ENCODE results near the gene GNA12. TPM values are rescaled to one million over a fixed set of nuclear protein-coding genes. Genes with fewer than 3 reads are reported as not detected.

The GNA12 gene
- polyA plus RNA-seq, 1 of the 3 experiments (the other 2 are of a cell fraction): 64.8 TPM

DNA sequence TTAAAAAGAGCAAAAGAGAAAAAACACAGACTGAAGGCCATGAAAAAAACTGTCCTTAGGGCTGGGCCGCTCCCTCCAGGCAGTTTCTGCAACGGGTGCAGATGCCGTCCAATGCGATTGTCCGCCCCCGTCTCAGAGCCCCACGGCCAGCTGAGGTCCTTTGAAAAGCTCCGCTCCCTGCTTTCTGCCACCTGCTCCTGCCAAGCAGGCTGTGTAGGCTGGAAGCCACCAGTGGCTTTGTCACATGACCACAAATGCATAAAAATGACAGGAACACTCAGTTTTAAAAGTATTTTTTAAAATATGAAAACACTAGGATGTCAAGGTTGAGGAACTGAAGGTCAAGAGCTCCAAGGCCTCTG is 84.4 kb downstream of the GNA12 start:
- peaks cover 36% of the 10 kb centered on the region for H3K79me2 ChIP-seq (ENCODE audit: insufficient read depth)
- H3K36me3 ChIP-seq (replicated peaks in 1 of 2; ENCODE audit: control insufficient read depth in 1 of 2, insufficient read depth in 2 of 2, low read length in 1 of 2): peaks cover 3 to 12% of the 10 kb centered on the region in 2 experiments
- H3K4me1 ChIP-seq (ENCODE audit: control insufficient read depth in 1 of 2, insufficient read depth in 2 of 2, low read depth in 1 of 2, low read length in 1 of 2): peaks cover 22 to 57% of the 10 kb centered on the region in 2 experiments
- H3K9me3 ChIP-seq: no peaks in the 10 kb centered on the region
- H3K27me3 ChIP-seq (ENCODE audit: insufficient read depth): no peaks in the 10 kb centered on the region
- H3F3A ChIP-seq (replicated peaks; ENCODE audit: insufficient read depth): peaks cover 41% of the 10 kb centered on the region
- TF ChIP-seq, protein P1, sequence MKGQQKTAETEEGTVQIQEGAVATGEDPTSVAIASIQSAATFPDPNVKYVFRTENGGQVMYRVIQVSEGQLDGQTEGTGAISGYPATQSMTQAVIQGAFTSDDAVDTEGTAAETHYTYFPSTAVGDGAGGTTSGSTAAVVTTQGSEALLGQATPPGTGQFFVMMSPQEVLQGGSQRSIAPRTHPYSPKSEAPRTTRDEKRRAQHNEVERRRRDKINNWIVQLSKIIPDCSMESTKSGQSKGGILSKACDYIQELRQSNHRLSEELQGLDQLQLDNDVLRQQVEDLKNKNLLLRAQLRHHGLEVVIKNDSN (IDR thresholded peaks at IDR 0.05; ENCODE audit: borderline replicate concordance, low read depth): no peak
- TF ChIP-seq EP300 (IDR thresholded peaks at IDR 0.05; ENCODE audit: borderline replicate concordance in 1 of 2, low read depth in 1 of 2, low read length in 1 of 2) (no peak), RCOR1 (IDR thresholded peaks at IDR 0.05; ENCODE audit: low read length) (no peak), FOSL2 (IDR thresholded peaks at IDR 0.05; ENCODE audit: borderline replicate concordance, low read depth) (no peak), JUND (IDR thresholded peaks at IDR 0.05) (no peak), RFX5 (IDR thresholded peaks at IDR 0.05; ENCODE audit: low read length) (no peak), YY1 (IDR thresholded peaks at IDR 0.05; ENCODE audit: low read depth) (no peak), FOXM1 (IDR thresholded peaks at IDR 0.05; ENCODE audit: low read depth) (no peak)
- TF ChIP-seq, protein P2, sequence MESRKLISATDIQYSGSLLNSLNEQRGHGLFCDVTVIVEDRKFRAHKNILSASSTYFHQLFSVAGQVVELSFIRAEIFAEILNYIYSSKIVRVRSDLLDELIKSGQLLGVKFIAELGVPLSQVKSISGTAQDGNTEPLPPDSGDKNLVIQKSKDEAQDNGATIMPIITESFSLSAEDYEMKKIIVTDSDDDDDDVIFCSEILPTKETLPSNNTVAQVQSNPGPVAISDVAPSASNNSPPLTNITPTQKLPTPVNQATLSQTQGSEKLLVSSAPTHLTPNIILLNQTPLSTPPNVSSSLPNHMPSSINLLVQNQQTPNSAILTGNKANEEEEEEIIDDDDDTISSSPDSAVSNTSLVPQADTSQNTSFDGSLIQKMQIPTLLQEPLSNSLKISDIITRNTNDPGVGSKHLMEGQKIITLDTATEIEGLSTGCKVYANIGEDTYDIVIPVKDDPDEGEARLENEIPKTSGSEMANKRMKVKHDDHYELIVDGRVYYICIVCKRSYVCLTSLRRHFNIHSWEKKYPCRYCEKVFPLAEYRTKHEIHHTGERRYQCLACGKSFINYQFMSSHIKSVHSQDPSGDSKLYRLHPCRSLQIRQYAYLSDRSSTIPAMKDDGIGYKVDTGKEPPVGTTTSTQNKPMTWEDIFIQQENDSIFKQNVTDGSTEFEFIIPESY (IDR thresholded peaks at IDR 0.05; ENCODE audit: borderline replicate concordance, low read depth): no peak
- TF ChIP-seq, protein P3, sequence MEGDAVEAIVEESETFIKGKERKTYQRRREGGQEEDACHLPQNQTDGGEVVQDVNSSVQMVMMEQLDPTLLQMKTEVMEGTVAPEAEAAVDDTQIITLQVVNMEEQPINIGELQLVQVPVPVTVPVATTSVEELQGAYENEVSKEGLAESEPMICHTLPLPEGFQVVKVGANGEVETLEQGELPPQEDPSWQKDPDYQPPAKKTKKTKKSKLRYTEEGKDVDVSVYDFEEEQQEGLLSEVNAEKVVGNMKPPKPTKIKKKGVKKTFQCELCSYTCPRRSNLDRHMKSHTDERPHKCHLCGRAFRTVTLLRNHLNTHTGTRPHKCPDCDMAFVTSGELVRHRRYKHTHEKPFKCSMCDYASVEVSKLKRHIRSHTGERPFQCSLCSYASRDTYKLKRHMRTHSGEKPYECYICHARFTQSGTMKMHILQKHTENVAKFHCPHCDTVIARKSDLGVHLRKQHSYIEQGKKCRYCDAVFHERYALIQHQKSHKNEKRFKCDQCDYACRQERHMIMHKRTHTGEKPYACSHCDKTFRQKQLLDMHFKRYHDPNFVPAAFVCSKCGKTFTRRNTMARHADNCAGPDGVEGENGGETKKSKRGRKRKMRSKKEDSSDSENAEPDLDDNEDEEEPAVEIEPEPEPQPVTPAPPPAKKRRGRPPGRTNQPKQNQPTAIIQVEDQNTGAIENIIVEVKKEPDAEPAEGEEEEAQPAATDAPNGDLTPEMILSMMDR (IDR thresholded peaks at IDR 0.05): no peak
- TF ChIP-seq, protein P4, sequence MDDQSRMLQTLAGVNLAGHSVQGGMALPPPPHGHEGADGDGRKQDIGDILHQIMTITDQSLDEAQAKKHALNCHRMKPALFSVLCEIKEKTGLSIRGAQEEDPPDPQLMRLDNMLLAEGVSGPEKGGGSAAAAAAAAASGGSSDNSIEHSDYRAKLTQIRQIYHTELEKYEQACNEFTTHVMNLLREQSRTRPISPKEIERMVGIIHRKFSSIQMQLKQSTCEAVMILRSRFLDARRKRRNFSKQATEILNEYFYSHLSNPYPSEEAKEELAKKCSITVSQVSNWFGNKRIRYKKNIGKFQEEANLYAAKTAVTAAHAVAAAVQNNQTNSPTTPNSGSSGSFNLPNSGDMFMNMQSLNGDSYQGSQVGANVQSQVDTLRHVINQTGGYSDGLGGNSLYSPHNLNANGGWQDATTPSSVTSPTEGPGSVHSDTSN (IDR thresholded peaks at IDR 0.05): no peak
- no peaks in the 10 kb centered on the region for H3K9me2 ChIP-seq
- H3K9ac ChIP-seq: no peak overlapping the region
- H3K4me2 ChIP-seq: no peak overlapping the region
- ChIA-PET CTCF (interaction anchor here (0.6 to 2.9 kb wide), 11 partner anchors 8 to 395 kb away, joined by 3 to 12 read pairs (median 4); no protein-coding TSS in a partner anchor), POLR2A (interaction anchor here (1.3 kb wide), 1 partner anchor 26 kb away, joined by 3 read pairs; no protein-coding TSS in a partner anchor)
- 87% methylated on average over 8 of the region's 8 CpGs for WGBS (ENCODE audit: low lambda C conversion rate)
- H3K27ac ChIP-seq (ENCODE audit: low read depth in 2 of 2, low read length in 1 of 2): peak overlapping the region; percentile 72 to 97; a peak in 3 of 4 replicates
- H4K20me1 ChIP-seq (ENCODE audit: insufficient read depth): peaks cover 4% of the 10 kb centered on the region; the same call in 1 of the 2 replicates
- H2AFZ ChIP-seq (ENCODE audit: low read depth): no peak overlapping the region
- H3K4me3 ChIP-seq (ENCODE audit: low read depth in 2 of 2, low read length in 1 of 2): no peak overlapping the region
- DNase-seq: no peak
